HepG2 (cell line): ENCODE results near the gene ARL4D. TPM values are rescaled to one million over a fixed set of nuclear protein-coding genes. Genes with fewer than 3 reads are reported as not detected.

Experiments used
- ATAC-seq: fragments of 200-7000 bp; cut with Tn5 transposase; 3 replicates; pipeline ENCODE4 v1.9.1; 2020; ENCODE audit warnings: mild to moderate bottlenecking, moderate library complexity
- BruUV-seq: library from RNA; stranded (reverse); fragments of 400-500 nt; replicated peaks from 2 replicates; lab custom pipeline; 2021; lab: Mats Ljungman, UMichigan
- CTCF ChIA-PET: fragments of 300-600 bp; formaldehyde crosslinking; extraction: SDS; loops from one replicate; lab custom pipeline; 2021; ENCODE audit warnings: low total read pairs, inconsistent platforms, low intra/inter-chr PET ratio; lab: Yijun Ruan, JAX
- POLR2A ChIA-PET: fragments of 350-600 bp; sonication (Branson Sonifier 250); formaldehyde crosslinking; loops from one replicate; lab custom pipeline; 2020; ENCODE audit warnings: antibody characterized with exemption, inconsistent platforms; lab: Yijun Ruan, JAX
- DNase-seq: peaks from one replicate; pipeline ENCODE4 v3.0.0-alpha.2; 2015; ENCODE audit warnings: low spot score
- FAIRE-seq: peaks from 3 replicates; lab custom pipeline; 2011; peaks lifted over from hg19 to GRCh38; lab: Jason Lieb, UNC
- H2AFZ ChIP-seq: one replicate; pipeline ENCODE4 v1.6.1; 2011; ENCODE audit warnings: low read length, inconsistent platforms
- H3K27ac ChIP-seq: fragments of 300-600 bp; 3 replicates; pipeline ENCODE4 v1.8.0; 2011; ENCODE audit warnings: mixed run types, mild to moderate bottlenecking, mixed read lengths, low read length, inconsistent platforms; ENCODE audit not compliant: insufficient read depth; ENCODE audit errors: extremely low read length
- H3K27me3 ChIP-seq, 2 experiments: fragments of 200-600 bp in 1 of 2; 2 replicates in 1 of 2; 3 replicates in 1 of 2; pipeline versions ENCODE4 v1.6.0 to v1.8.0; 2011; ENCODE audit warnings: low read length in 2 of 2, mild to moderate bottlenecking in 2 of 2, moderate library complexity in 2 of 2, inconsistent platforms in 1 of 2; ENCODE audit not compliant: insufficient read depth in 2 of 2, control insufficient read depth in 1 of 2
- H3K36me3 ChIP-seq, 2 experiments: fragments of 200-600 bp in 1 of 2; replicated peaks in 1 of 2; 2 replicates in 1 of 2; 3 replicates in 1 of 2; pipeline versions ENCODE4 v1.5.1 to v1.8.0; 2011; ENCODE audit warnings: low read length in 2 of 2, inconsistent platforms in 1 of 2; ENCODE audit not compliant: insufficient read depth in 2 of 2, control insufficient read depth in 1 of 2
- H3K4me1 ChIP-seq: 2 replicates; pipeline ENCODE4 v1.5.1; 2012; ENCODE audit warnings: low read length, inconsistent platforms; ENCODE audit not compliant: insufficient read depth
- H3K4me2 ChIP-seq: 2 replicates; pipeline ENCODE4 v1.6.0; 2011; ENCODE audit warnings: low read depth, low read length, inconsistent platforms
- H3K4me3 ChIP-seq, 3 experiments: fragments of 200-600 bp in 1 of 3; sonication (generic), shearing (Covaris generic) in 1 of 3; replicated peaks in 1 of 3; 2 replicates each; pipeline ENCODE4 v1.5.1; 2011 to 2016; ENCODE audit warnings: low read length in 3 of 3, inconsistent platforms in 2 of 3, low read depth in 2 of 3, mild to moderate bottlenecking in 2 of 3, control low read depth in 1 of 3, mixed read lengths in 1 of 3; ENCODE audit not compliant: insufficient read depth in 1 of 3
- H3K79me2 ChIP-seq: one replicate; pipeline ENCODE4 v1.6.1; 2011; ENCODE audit warnings: low read length, inconsistent platforms; ENCODE audit not compliant: insufficient read depth
- H3K9ac ChIP-seq: 2 replicates; pipeline ENCODE4 v1.6.0; 2011; ENCODE audit warnings: mild to moderate bottlenecking, low read depth, low read length, inconsistent platforms; ENCODE audit not compliant: insufficient read depth
- H3K9me3 ChIP-seq: 2 replicates; pipeline ENCODE4 v1.5.1; 2012; ENCODE audit warnings: mild to moderate bottlenecking, low read length
- H4K20me1 ChIP-seq: 2 replicates; pipeline ENCODE4 v1.6.0; 2011; ENCODE audit warnings: inconsistent platforms, mild to moderate bottlenecking, low read length, moderate library complexity; ENCODE audit not compliant: insufficient read depth
- DNMT3B ChIP-seq: conservative IDR thresholded peaks from 2 replicates; pipeline ENCODE4 v1.6.1; 2016; ENCODE audit warnings: missing biosample characterization, control low read depth
- IRF1 ChIP-seq: sonication (generic); formaldehyde crosslinking; IDR thresholded peaks from 2 replicates; pipeline ENCODE4 v1.4.0; 2020; ENCODE audit warnings: low read depth, mild to moderate bottlenecking, missing genetic modification reagents
- POLR2AphosphoS2 ChIP-seq: IDR thresholded peaks from 2 replicates; pipeline ENCODE4 v1.6.1; 2011; ENCODE audit warnings: low read depth, low read length, improper control_type of control experiment
- SP4 ChIP-seq: sonication (generic); formaldehyde crosslinking; IDR thresholded peaks from 2 replicates; pipeline ENCODE4 v1.8.1; 2023; ENCODE audit warnings: mild to moderate bottlenecking, missing genetic modification reagents
- ZC3H4 ChIP-seq: sonication (generic); formaldehyde crosslinking; IDR thresholded peaks from 2 replicates; pipeline ENCODE4 v1.4.0; 2020; ENCODE audit warnings: missing genetic modification reagents, borderline replicate concordance
- ZNF33A ChIP-seq: sonication (generic); formaldehyde crosslinking; IDR thresholded peaks from 2 replicates; pipeline ENCODE4 v1.5.1; 2020; ENCODE audit warnings: missing genetic modification reagents, mild to moderate bottlenecking, moderate library complexity, borderline replicate concordance
- ZNF800 ChIP-seq: sonication (generic); formaldehyde crosslinking; IDR thresholded peaks from 2 replicates; pipeline ENCODE4 v1.4.0; 2020; ENCODE audit warnings: missing genetic modification reagents
- ZSCAN22 ChIP-seq: sonication (generic); formaldehyde crosslinking; IDR thresholded peaks from 2 replicates; pipeline ENCODE4 v1.4.0; 2020; ENCODE audit warnings: mild to moderate bottlenecking, missing genetic modification reagents
- WGBS: methylation state at CpG from one replicate; pipeline ENCODE4 v1.1.6; 2017; ENCODE audit warnings: low lambda C conversion rate; 5-methylcytosine and 5-hydroxymethylcytosine counted together
- in situ Hi-C: cut with HindIII; loops from 2 replicates; pipeline ENCODE4 v1.10.0; 2017; ENCODE audit warnings: low pct_unique_long_range_greater_than_20kb; ENCODE audit not compliant: extremely low pct_ligation_motif_present
- intact Hi-C: fragments of 100-400 bp; cut with micrococcal nuclease; formaldehyde crosslinking; loops from one replicate; pipeline ENCODE4 v1.10.0; 2022; ENCODE audit not compliant: unreplicated experiment
- polyA plus RNA-seq, 8 experiments: library from polyadenylated mRNA; depleted of rRNA in 3 of 8; stranded (reverse) in 7 of 8; unstranded in 1 of 8; fragments of >200 nt; fragmentation: Illumina TruSeq in 4 of 8; extraction: Trizol in 4 of 8; gene quantifications; 2 replicates each; pipeline versions ENCODE4 v1.2.1 to v1.2.3, GENCODE V29; 2011 to 2016; ENCODE audit warnings: low read depth in 4 of 8, missing spikeins in 1 of 8, mixed read lengths in 1 of 8; ENCODE audit not compliant: insufficient read depth in 1 of 8
- total RNA-seq, 5 experiments: library from RNA; depleted of rRNA; stranded (reverse); fragments of >200 nt; fragmentation: Illumina TruSeq; extraction: Trizol; gene quantifications; 2 replicates each; pipeline ENCODE4 v1.2.3, GENCODE V29; 2016; ENCODE audit warnings: low read depth in 1 of 5
- TF ChIP-seq, protein P1 (sequence below): sonication (generic); formaldehyde crosslinking; IDR thresholded peaks from 2 replicates; pipeline ENCODE4 v1.5.0; 2020; ENCODE audit warnings: mild to moderate bottlenecking, missing genetic modification reagents, borderline replicate concordance
- TF ChIP-seq, protein P2 (sequence below): sonication (generic); formaldehyde crosslinking; conservative IDR thresholded peaks from 2 replicates; pipeline ENCODE4 v1.4.0; 2020; ENCODE audit warnings: missing genetic modification reagents

Gene ARL4D
- total and polyA plus RNA-seq, 2 of the 13 experiments (the other 11 are each of a cell fraction or from before 2014, with no cell fraction given): 9.0 to 25.9 TPM

DNA sequence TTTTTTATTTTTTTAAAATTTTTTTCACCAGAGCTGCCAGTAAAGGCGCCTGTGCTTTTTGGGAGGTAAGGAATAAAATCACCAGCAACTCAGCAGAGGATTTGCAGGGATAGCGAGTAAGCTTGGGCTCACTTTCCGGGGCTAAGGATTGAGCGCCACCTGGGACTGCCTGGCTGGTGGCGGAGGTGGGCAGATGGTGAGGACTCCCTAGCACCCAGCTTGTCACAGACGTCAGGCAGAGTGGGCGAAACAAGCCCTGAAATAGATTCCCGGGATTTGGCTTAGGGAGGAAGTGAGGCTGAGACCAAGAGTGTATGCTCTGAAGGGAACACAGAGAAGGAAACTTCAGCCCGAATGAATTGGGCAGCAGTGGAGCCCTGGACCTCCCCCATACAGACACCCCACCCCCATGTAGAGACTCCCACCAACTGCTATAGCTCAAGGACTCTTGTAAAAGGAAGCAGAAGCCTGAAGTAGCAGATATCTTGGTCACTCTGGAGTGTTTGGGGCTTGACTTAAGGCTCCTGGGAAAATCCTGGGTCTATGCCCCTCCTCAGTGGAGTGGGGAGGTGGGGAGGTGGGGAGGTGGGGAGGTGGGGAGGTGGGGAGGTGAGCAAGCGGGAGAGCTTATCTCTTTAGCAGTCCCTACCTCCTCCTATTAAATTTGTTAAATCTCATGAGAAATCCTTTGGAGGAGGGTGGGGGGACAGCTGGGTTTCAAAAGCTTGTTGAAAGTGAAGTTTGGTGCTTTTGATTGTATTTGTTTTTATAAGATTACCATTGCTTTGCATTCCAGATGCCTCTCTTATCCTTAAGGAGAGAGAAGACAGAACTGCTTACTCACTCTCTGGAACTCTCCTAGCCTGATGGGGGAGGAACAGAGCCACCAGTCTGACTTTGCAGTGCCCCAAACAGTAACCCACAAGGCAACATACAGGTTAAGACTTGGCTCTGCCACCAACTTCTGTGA lies 8.2 kb downstream of the ARL4D start:
- ATAC-seq: no peak
- Histone ChIP-seq H3K4me1 (peaks cover 64% of the 10 kb centered on the region), H3K9ac (no peak overlapping the region), H3K79me2 (no peaks in the 10 kb centered on the region), H3K36me3 (no peaks in the 10 kb centered on the region), H4K20me1 (no peaks in the 10 kb centered on the region; the same call in 1 of the 2 replicates), H3K27ac (no peak overlapping the region), H2AFZ (no peak overlapping the region), H3K27me3 (no peaks in the 10 kb centered on the region), H3K9me3 (no peaks in the 10 kb centered on the region), H3K4me2 (no peak overlapping the region), H3K4me3 (no peak overlapping the region)
- WGBS: 87% methylated on average over 10 of the region's 10 CpGs
- BruUV-seq: no TSS peak
- ChIA-PET CTCF (no interaction called here), POLR2A (interaction anchor here (0.5 to 6.6 kb wide), 7 partner anchors 9 to 124 kb away, joined by 3 to 71 read pairs (median 4); partner anchors contain the start of genes ARL4D and DHX8)
- FAIRE-seq: no peak
- in situ Hi-C loops: no loop called here
- intact Hi-C loops: loop anchor here (5.0 kb wide), 1 partner anchor 60 kb away; no protein-coding TSS in a partner anchor
- DNase-seq: no peak
- TF ChIP-seq, protein P1, sequence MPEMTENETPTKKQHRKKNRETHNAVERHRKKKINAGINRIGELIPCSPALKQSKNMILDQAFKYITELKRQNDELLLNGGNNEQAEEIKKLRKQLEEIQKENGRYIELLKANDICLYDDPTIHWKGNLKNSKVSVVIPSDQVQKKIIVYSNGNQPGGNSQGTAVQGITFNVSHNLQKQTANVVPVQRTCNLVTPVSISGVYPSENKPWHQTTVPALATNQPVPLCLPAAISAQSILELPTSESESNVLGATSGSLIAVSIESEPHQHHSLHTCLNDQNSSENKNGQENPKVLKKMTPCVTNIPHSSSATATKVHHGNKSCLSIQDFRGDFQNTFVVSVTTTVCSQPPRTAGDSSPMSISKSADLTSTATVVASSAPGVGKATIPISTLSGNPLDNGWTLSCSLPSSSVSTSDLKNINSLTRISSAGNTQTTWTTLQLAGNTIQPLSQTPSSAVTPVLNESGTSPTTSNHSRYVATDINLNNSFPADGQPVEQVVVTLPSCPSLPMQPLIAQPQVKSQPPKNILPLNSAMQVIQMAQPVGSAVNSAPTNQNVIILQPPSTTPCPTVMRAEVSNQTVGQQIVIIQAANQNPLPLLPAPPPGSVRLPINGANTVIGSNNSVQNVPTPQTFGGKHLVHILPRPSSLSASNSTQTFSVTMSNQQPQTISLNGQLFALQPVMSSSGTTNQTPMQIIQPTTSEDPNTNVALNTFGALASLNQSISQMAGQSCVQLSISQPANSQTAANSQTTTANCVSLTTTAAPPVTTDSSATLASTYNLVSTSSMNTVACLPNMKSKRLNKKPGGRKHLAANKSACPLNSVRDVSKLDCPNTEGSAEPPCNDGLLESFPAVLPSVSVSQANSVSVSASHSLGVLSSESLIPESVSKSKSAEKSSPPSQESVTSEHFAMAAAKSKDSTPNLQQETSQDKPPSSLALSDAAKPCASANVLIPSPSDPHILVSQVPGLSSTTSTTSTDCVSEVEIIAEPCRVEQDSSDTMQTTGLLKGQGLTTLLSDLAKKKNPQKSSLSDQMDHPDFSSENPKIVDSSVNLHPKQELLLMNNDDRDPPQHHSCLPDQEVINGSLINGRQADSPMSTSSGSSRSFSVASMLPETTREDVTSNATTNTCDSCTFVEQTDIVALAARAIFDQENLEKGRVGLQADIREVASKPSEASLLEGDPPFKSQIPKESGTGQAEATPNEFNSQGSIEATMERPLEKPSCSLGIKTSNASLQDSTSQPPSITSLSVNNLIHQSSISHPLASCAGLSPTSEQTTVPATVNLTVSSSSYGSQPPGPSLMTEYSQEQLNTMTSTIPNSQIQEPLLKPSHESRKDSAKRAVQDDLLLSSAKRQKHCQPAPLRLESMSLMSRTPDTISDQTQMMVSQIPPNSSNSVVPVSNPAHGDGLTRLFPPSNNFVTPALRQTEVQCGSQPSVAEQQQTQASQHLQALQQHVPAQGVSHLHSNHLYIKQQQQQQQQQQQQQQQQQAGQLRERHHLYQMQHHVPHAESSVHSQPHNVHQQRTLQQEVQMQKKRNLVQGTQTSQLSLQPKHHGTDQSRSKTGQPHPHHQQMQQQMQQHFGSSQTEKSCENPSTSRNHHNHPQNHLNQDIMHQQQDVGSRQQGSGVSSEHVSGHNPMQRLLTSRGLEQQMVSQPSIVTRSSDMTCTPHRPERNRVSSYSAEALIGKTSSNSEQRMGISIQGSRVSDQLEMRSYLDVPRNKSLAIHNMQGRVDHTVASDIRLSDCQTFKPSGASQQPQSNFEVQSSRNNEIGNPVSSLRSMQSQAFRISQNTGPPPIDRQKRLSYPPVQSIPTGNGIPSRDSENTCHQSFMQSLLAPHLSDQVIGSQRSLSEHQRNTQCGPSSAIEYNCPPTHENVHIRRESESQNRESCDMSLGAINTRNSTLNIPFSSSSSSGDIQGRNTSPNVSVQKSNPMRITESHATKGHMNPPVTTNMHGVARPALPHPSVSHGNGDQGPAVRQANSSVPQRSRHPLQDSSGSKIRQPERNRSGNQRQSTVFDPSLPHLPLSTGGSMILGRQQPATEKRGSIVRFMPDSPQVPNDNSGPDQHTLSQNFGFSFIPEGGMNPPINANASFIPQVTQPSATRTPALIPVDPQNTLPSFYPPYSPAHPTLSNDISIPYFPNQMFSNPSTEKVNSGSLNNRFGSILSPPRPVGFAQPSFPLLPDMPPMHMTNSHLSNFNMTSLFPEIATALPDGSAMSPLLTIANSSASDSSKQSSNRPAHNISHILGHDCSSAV (CRISPR knock-in tag): no peak
- TF ChIP-seq ZNF800 (no peak), ZC3H4 (CRISPR knock-in tag) (no peak), DNMT3B (CRISPR knock-in tag) (no peak), ZNF33A (CRISPR knock-in tag) (no peak), IRF1 (CRISPR knock-in tag) (no peak), ZSCAN22 (CRISPR knock-in tag) (peak; percentile 81; the same call in 1 of the 2 replicates), POLR2AphosphoS2 (no peak), SP4 (CRISPR knock-in tag) (no peak)
- TF ChIP-seq, protein P2, sequence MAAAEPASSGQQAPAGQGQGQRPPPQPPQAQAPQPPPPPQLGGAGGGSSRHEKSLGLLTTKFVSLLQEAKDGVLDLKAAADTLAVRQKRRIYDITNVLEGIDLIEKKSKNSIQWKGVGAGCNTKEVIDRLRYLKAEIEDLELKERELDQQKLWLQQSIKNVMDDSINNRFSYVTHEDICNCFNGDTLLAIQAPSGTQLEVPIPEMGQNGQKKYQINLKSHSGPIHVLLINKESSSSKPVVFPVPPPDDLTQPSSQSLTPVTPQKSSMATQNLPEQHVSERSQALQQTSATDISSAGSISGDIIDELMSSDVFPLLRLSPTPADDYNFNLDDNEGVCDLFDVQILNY (CRISPR knock-in tag): no peak
